GM12878 (cell line): ENCODE measurements around the gene MLLT3. TPM values are rescaled to one million over a fixed set of nuclear protein-coding genes. Genes with fewer than 3 reads are reported as not detected.

ENCODE experiments used
- ATF3 ChIP-seq: IDR thresholded peaks from 2 replicates; pipeline ENCODE4 v1.6.1; 2011; ENCODE audit warnings: low read depth, mild to moderate bottlenecking, low read length, moderate library complexity, borderline replicate concordance; ENCODE audit errors: extremely low read depth
- BMI1 ChIP-seq: fragments of 450-650 bp; IDR thresholded peaks from 2 replicates; pipeline ENCODE4 v1.6.1; 2016; ENCODE audit warnings: mild to moderate bottlenecking, moderate library complexity, borderline replicate concordance
- CBX5 ChIP-seq: sonication (generic); IDR thresholded peaks from 2 replicates; pipeline ENCODE4 v1.6.1; 2016; ENCODE audit warnings: low read depth, moderate library complexity, mild to moderate bottlenecking, inconsistent platforms
- CEBPB ChIP-seq, 2 experiments: fragments of 150-350 bp in 1 of 2; IDR thresholded peaks; 2 replicates each; pipeline ENCODE4 v1.6.1; 2012 to 2014; ENCODE audit warnings: low read depth in 2 of 2, low read length in 2 of 2, borderline replicate concordance in 1 of 2, inconsistent platforms in 1 of 2
- HSF1 ChIP-seq: fragments of 150-350 bp; IDR thresholded peaks from 2 replicates; pipeline ENCODE4 v1.6.1; 2014; ENCODE audit warnings: mild to moderate bottlenecking, low read depth, low read length
- IKZF2 ChIP-seq, 2 experiments: fragments of 450-650 bp; IDR thresholded peaks; 2 replicates each; pipeline ENCODE4 v1.6.1; 2017; ENCODE audit warnings: mild to moderate bottlenecking in 2 of 2, moderate library complexity in 2 of 2
- IRF3 ChIP-seq: fragments of 450-650 bp; IDR thresholded peaks from 2 replicates; pipeline ENCODE4 v1.6.1; 2014; ENCODE audit warnings: mild to moderate bottlenecking
- IRF5 ChIP-seq: fragments of 450-650 bp; IDR thresholded peaks from 2 replicates; pipeline ENCODE4 v1.6.1; 2017; ENCODE audit warnings: borderline replicate concordance
- MYB ChIP-seq: fragments of 150-350 bp; IDR thresholded peaks from 2 replicates; pipeline ENCODE4 v1.6.1; 2014; ENCODE audit warnings: mild to moderate bottlenecking, low read depth, low read length, borderline replicate concordance
- NFIC ChIP-seq: IDR thresholded peaks from 2 replicates; pipeline ENCODE4 v1.6.1; 2012; ENCODE audit warnings: low read depth, mild to moderate bottlenecking, inconsistent platforms, low read length, moderate library complexity
- PAX8 ChIP-seq: fragments of 450-650 bp; IDR thresholded peaks from 2 replicates; pipeline ENCODE4 v1.6.1; 2017; ENCODE audit warnings: mild to moderate bottlenecking, moderate library complexity
- RB1 ChIP-seq: fragments of 450-650 bp; formaldehyde crosslinking; IDR thresholded peaks from 2 replicates; pipeline ENCODE4 v1.6.1; 2017; ENCODE audit warnings: mild to moderate bottlenecking, borderline replicate concordance
- RELA ChIP-seq: fragments of 450-650 bp; IDR thresholded peaks from 2 replicates; pipeline ENCODE4 v1.8.0; 2014; ENCODE audit warnings: borderline replicate concordance; ENCODE audit not compliant: partially characterized antibody
- REST ChIP-seq: IDR thresholded peaks from 2 replicates; pipeline ENCODE4 v1.6.1; 2012; ENCODE audit warnings: mild to moderate bottlenecking, low read depth, low read length
- SP1 ChIP-seq: IDR thresholded peaks from one replicate; pipeline ENCODE4 v1.6.1; 2011; ENCODE audit warnings: low read depth, low read length
- SREBF1 ChIP-seq: IDR thresholded peaks from 2 replicates; pipeline ENCODE4 v1.6.1; 2012; ENCODE audit warnings: mild to moderate bottlenecking, low read length
- STAT1 ChIP-seq: fragments of 450-650 bp; conservative IDR thresholded peaks from 2 replicates; pipeline ENCODE4 v1.6.1; 2014; ENCODE audit warnings: antibody characterized with exemption, mild to moderate bottlenecking
- STAT3 ChIP-seq: IDR thresholded peaks from 2 replicates; pipeline ENCODE4 v1.6.1; 2011; ENCODE audit warnings: low read depth, low read length, improper control_type of control experiment
- SUPT20H ChIP-seq: IDR thresholded peaks from 2 replicates; pipeline ENCODE4 v1.6.1; 2011; ENCODE audit warnings: low read depth, mild to moderate bottlenecking, low read length, moderate library complexity, borderline replicate concordance; ENCODE audit not compliant: control insufficient read depth
- TARDBP ChIP-seq: IDR thresholded peaks from 2 replicates; pipeline ENCODE4 v1.6.1; 2016; ENCODE audit warnings: borderline replicate concordance
- WRNIP1 ChIP-seq: IDR thresholded peaks from 2 replicates; pipeline ENCODE4 v1.6.1; 2011; ENCODE audit warnings: low read depth, low read length, improper control_type of control experiment, borderline replicate concordance
- ZBED1 ChIP-seq: IDR thresholded peaks from 2 replicates; pipeline ENCODE4 v1.6.1; 2016; ENCODE audit warnings: borderline replicate concordance
- ZNF274 ChIP-seq: IDR thresholded peaks from one replicate; pipeline ENCODE4 v1.8.0; 2011; ENCODE audit not compliant: insufficient read length, insufficient read depth
- polyA plus RNA-seq, 11 experiments: library from polyadenylated mRNA; depleted of rRNA in 4 of 11; unstranded in 6 of 11; stranded (reverse) in 5 of 11; fragments of >200 nt; fragmentation: Nextera tagmentation in 4 of 11; fragmentation: Illumina TruSeq in 1 of 11; extraction: Ambion mirVana in 4 of 11; extraction: Trizol in 1 of 11; gene quantifications; 1 replicate in 1 of 11; 2 replicates in 10 of 11; pipeline versions ENCODE4 v1.2.1 to v1.2.3, GENCODE V29; 2011 to 2016; ENCODE audit warnings: inconsistent platforms in 2 of 11, missing spikeins in 2 of 11, low read depth in 1 of 11
- total RNA-seq, 4 experiments: library from RNA; depleted of rRNA in 3 of 4; stranded (reverse); fragments of >200 nt in 3 of 4; fragmentation: Illumina TruSeq in 1 of 4; extraction: Trizol in 1 of 4; gene quantifications; 2 replicates each; pipeline versions ENCODE4 v1.2.1 to v1.2.3, GENCODE V29; 2013 to 2021

Gene MLLT3
- total and polyA plus RNA-seq, 10 of the 15 experiments (the other 5 are each of a cell fraction or from before 2014, with no cell fraction given), result 17.7 to 72.3 (median 35.6) TPM

GRCh38 chr9:20624201-20625002 lies 2.1 kb upstream of the MLLT3 start (continued):
- TF ChIP-seq REST, result no peak
- TF ChIP-seq HSF1, result no peak
- TF ChIP-seq ATF3, result no peak
- no peak; the same call in 1 of the 2 replicates for TF ChIP-seq RB1
- TF ChIP-seq IKZF2 (IDR thresholded peaks at IDR 0.05), result peak; percentile 41 to 75
- no peak for TF ChIP-seq WRNIP1
- TF ChIP-seq CBX5, result peak; percentile 79; the same call in 1 of the 2 replicates
- TF ChIP-seq STAT3, result no peak
- no peak for TF ChIP-seq SREBF1
- no peak for TF ChIP-seq ZBED1
- TF ChIP-seq IRF3, result no peak
- TF ChIP-seq STAT1, result peak; percentile 66; the same call in 1 of the 2 replicates
- peak; percentile 65 for TF ChIP-seq SP1
- TF ChIP-seq BMI1, result no peak
- TF ChIP-seq TARDBP, result no peak
- TF ChIP-seq NFIC, result 0 out of 2 replicates have a peak, but pooled peaks have one; percentile 23
- TF ChIP-seq IRF5, result no peak
- TF ChIP-seq SUPT20H, result no peak
- no peak for TF ChIP-seq PAX8
- TF ChIP-seq MYB, result no peak
- TF ChIP-seq ZNF274, result no peak
- no peak for TF ChIP-seq RELA
- TF ChIP-seq CEBPB (IDR thresholded peaks at IDR 0.05; ENCODE audit: borderline replicate concordance in 1 of 2, low read depth in 2 of 2, low read length in 2 of 2), result no peak
